IMR-90 (cell line): Measurements from ENCODE around the gene GJC2. TPM values are rescaled to one million over a fixed set of nuclear protein-coding genes. Genes with fewer than 3 reads are reported as not detected.

Experiments
- ATAC-seq: fragments of 200-7000 bp; cut with Tn5 transposase; 2 replicates; pipeline ENCODE4 v1.9.1; 2020; ENCODE audit warnings: low read depth, mild to moderate bottlenecking, moderate library complexity
- BruUV-seq: library from RNA; stranded (reverse); fragments of 400-500 nt; replicated peaks from 2 replicates; lab custom pipeline; 2021; lab: Mats Ljungman, UMichigan
- CTCF ChIA-PET: fragments of 300-600 bp; formaldehyde crosslinking; extraction: SDS; loops from one replicate; lab custom pipeline; 2021; ENCODE audit warnings: antibody characterized with exemption; lab: Yijun Ruan, JAX
- POLR2A ChIA-PET: fragments of 300-600 bp; sonication (Branson Sonifier 250); formaldehyde crosslinking; loops from one replicate; lab custom pipeline; 2022; ENCODE audit warnings: antibody characterized with exemption; ENCODE audit not compliant: unreplicated experiment; lab: Charles Lee
- DNase-seq: peaks from one replicate; pipeline ENCODE4 v3.0.0; 2013
- H2AFZ ChIP-seq: replicated peaks from 2 replicates; pipeline ENCODE3; 2013; ENCODE audit warnings: low read length, mild to moderate bottlenecking; ENCODE audit not compliant: poor library complexity
- H2AK5ac ChIP-seq: 2 replicates; pipeline ENCODE4 v1.6.1; 2013; ENCODE audit warnings: low read depth, low read length, inconsistent platforms
- H2AK9ac ChIP-seq: replicated peaks from 2 replicates; pipeline ENCODE3; 2013; ENCODE audit warnings: mild to moderate bottlenecking, low read depth, low read length, moderate library complexity; ENCODE audit not compliant: poor library complexity
- H2BK120ac ChIP-seq: 2 replicates; pipeline ENCODE4 v1.6.1; 2013; ENCODE audit warnings: low read depth, low read length, inconsistent platforms
- H2BK15ac ChIP-seq: 3 replicates; pipeline ENCODE4 v1.6.1; 2013; ENCODE audit warnings: low read depth, low read length, inconsistent platforms
- H2BK20ac ChIP-seq: 2 replicates; pipeline ENCODE4 v1.6.1; 2013; ENCODE audit warnings: low read depth, mild to moderate bottlenecking, inconsistent platforms, low read length, moderate library complexity
- H2BK5ac ChIP-seq: 2 replicates; pipeline ENCODE4 v1.6.1; 2013; ENCODE audit warnings: mild to moderate bottlenecking, low read depth, low read length, inconsistent platforms; ENCODE audit not compliant: poor library complexity, severe bottlenecking
- H3K14ac ChIP-seq: replicated peaks from 2 replicates; pipeline ENCODE4 v1.6.1; 2013; ENCODE audit warnings: low read depth, low read length, inconsistent platforms
- H3K18ac ChIP-seq: 2 replicates; pipeline ENCODE4 v1.6.1; 2013; ENCODE audit warnings: low read depth, low read length, control low read depth
- H3K23ac ChIP-seq: 2 replicates; pipeline ENCODE4 v1.6.1; 2013; ENCODE audit warnings: low read depth, low read length, inconsistent platforms
- H3K27ac ChIP-seq: 2 replicates; pipeline ENCODE4 v1.5.1; 2013; ENCODE audit warnings: mild to moderate bottlenecking, control low read depth, low read length; ENCODE audit not compliant: insufficient read depth
- H3K27me3 ChIP-seq: 2 replicates; pipeline ENCODE4 v1.6.1; 2013; ENCODE audit warnings: low read length; ENCODE audit not compliant: control insufficient read depth, insufficient read depth
- H3K36me3 ChIP-seq: 2 replicates; pipeline ENCODE4 v1.6.1; 2013; ENCODE audit warnings: low read length, mixed read lengths; ENCODE audit not compliant: control insufficient read depth, insufficient read depth
- H3K4ac ChIP-seq: 2 replicates; pipeline ENCODE4 v1.6.1; 2013; ENCODE audit warnings: low read depth, low read length, inconsistent platforms
- H3K4me1 ChIP-seq: 2 replicates; pipeline ENCODE4 v1.6.1; 2013; ENCODE audit warnings: low read length, mixed read lengths; ENCODE audit not compliant: control insufficient read depth, insufficient read depth
- H3K4me2 ChIP-seq: 2 replicates; pipeline ENCODE4 v1.6.1; 2013; ENCODE audit warnings: low read depth, mild to moderate bottlenecking, control low read depth, low read length, moderate library complexity
- H3K4me3 ChIP-seq: 2 replicates; pipeline ENCODE4 v1.5.1; 2013; ENCODE audit warnings: low read depth, mild to moderate bottlenecking, control low read depth, low read length, moderate library complexity; ENCODE audit not compliant: insufficient read depth
- H3K56ac ChIP-seq: 2 replicates; pipeline ENCODE4 v1.6.1; 2013; ENCODE audit warnings: low read length, inconsistent platforms; ENCODE audit not compliant: insufficient read depth; ENCODE audit errors: extremely low read depth
- H3K79me1 ChIP-seq, 2 experiments: 2 replicates each; pipeline ENCODE4 v1.6.1; 2013; ENCODE audit warnings: low read length in 2 of 2, inconsistent platforms in 1 of 2, low read depth in 1 of 2
- H3K9ac ChIP-seq: 2 replicates; pipeline ENCODE4 v1.6.1; 2013; ENCODE audit warnings: low read depth, low read length, control low read depth
- H3K9me1 ChIP-seq: 2 replicates; pipeline ENCODE4 v1.6.1; 2013; ENCODE audit warnings: low read length, inconsistent platforms; ENCODE audit not compliant: insufficient read depth
- H3K9me3 ChIP-seq: 2 replicates; pipeline ENCODE4 v1.6.1; 2013; ENCODE audit warnings: low read length; ENCODE audit not compliant: control insufficient read depth, insufficient read depth
- H4K20me1 ChIP-seq: 2 replicates; pipeline ENCODE4 v1.6.1; 2013; ENCODE audit warnings: low read length, inconsistent platforms; ENCODE audit not compliant: insufficient read depth
- H4K5ac ChIP-seq: 2 replicates; pipeline ENCODE4 v1.6.1; 2013; ENCODE audit warnings: mild to moderate bottlenecking, low read depth, low read length, control low read depth
- H4K8ac ChIP-seq, 2 experiments: 2 replicates each; pipeline ENCODE4 v1.6.1; 2013; ENCODE audit warnings: low read depth in 2 of 2, low read length in 2 of 2, control low read depth in 1 of 2, inconsistent platforms in 1 of 2
- H4K91ac ChIP-seq: 2 replicates; pipeline ENCODE4 v1.6.1; 2013; ENCODE audit warnings: low read depth, low read length, inconsistent platforms; ENCODE audit not compliant: insufficient read depth
- BHLHE40 ChIP-seq: fragments of 150-350 bp; IDR thresholded peaks from 2 replicates; pipeline ENCODE4 v1.6.1; 2016; ENCODE audit warnings: mild to moderate bottlenecking, low read depth, low read length
- CEBPB ChIP-seq: IDR thresholded peaks from 2 replicates; pipeline ENCODE4 v1.6.1; 2012; ENCODE audit warnings: low read depth, low read length, improper control_type of control experiment
- FOS ChIP-seq: fragments of 150-350 bp; IDR thresholded peaks from 2 replicates; pipeline ENCODE4 v1.6.1; 2016; ENCODE audit warnings: low read depth, low read length
- MAFK ChIP-seq: IDR thresholded peaks from 2 replicates; pipeline ENCODE4 v1.6.1; 2012; ENCODE audit warnings: low read depth, low read length, improper control_type of control experiment
- MXI1 ChIP-seq: IDR thresholded peaks from 2 replicates; pipeline ENCODE4 v1.6.1; 2012; ENCODE audit warnings: low read depth, mild to moderate bottlenecking, low read length, moderate library complexity, borderline replicate concordance
- RCOR1 ChIP-seq: IDR thresholded peaks from 2 replicates; pipeline ENCODE4 v1.6.1; 2012; ENCODE audit warnings: mild to moderate bottlenecking, low read length, improper control_type of control experiment; ENCODE audit not compliant: insufficient replicate concordance
- SMC3 ChIP-seq: fragments of 150-350 bp; IDR thresholded peaks from 2 replicates; pipeline ENCODE4 v1.6.1; 2016; ENCODE audit warnings: low read depth, mild to moderate bottlenecking, antibody characterized with exemption, low read length, moderate library complexity
- WGBS, 2 experiments: methylation state at CpG; one replicate each; pipeline versions ENCODE4 v1.1.5 to v1.1.7; 2013; ENCODE audit warnings: missing lambda C conversion rate in 2 of 2; ENCODE audit not compliant: insufficient read length in 1 of 2; ENCODE audit errors: extremely low coverage in 2 of 2; 5-methylcytosine and 5-hydroxymethylcytosine counted together
- dilution Hi-C: fragments of 300-500 bp; cut with HindIII; formaldehyde crosslinking; loops from one replicate; pipeline ENCODE4 v1.14.3; 2018; ENCODE audit warnings: low sequenced_read_pairs; ENCODE audit not compliant: unreplicated experiment
- in situ Hi-C: fragments of 300-500 bp; cut with MboI; formaldehyde crosslinking; loops from 3 replicates; pipeline ENCODE4 v1.14.3; 2019; ENCODE audit warnings: low sequenced_read_pairs, inconsistent platforms, mixed read lengths
- intact Hi-C: fragments of 100-400 bp; cut with micrococcal nuclease; formaldehyde crosslinking; loops from 2 replicates; pipeline ENCODE4 v1.10.0; 2022
- polyA plus RNA-seq, 3 experiments: library from polyadenylated mRNA; depleted of rRNA; stranded (reverse); fragments of >200 nt; gene quantifications; 2 replicates each; pipeline ENCODE4 v1.2.3, GENCODE V29; 2012; ENCODE audit warnings: low replicate concordance in 1 of 3
- total RNA-seq: library from RNA; depleted of rRNA; stranded (reverse); fragments of >200 nt; gene quantifications from 2 replicates; pipeline ENCODE4 v1.2.3, GENCODE V29; 2012
- TF ChIP-seq, protein P1 (sequence below): fragments of 150-350 bp; IDR thresholded peaks from 2 replicates; pipeline ENCODE4 v1.6.1; 2017; ENCODE audit warnings: mild to moderate bottlenecking, antibody characterized with exemption, low read length, low read depth

The GJC2 gene
- total and polyA plus RNA-seq, 2 of the 4 experiments (the other 2 are of a cell fraction), result 1.1 to 1.7 TPM

DNA sequence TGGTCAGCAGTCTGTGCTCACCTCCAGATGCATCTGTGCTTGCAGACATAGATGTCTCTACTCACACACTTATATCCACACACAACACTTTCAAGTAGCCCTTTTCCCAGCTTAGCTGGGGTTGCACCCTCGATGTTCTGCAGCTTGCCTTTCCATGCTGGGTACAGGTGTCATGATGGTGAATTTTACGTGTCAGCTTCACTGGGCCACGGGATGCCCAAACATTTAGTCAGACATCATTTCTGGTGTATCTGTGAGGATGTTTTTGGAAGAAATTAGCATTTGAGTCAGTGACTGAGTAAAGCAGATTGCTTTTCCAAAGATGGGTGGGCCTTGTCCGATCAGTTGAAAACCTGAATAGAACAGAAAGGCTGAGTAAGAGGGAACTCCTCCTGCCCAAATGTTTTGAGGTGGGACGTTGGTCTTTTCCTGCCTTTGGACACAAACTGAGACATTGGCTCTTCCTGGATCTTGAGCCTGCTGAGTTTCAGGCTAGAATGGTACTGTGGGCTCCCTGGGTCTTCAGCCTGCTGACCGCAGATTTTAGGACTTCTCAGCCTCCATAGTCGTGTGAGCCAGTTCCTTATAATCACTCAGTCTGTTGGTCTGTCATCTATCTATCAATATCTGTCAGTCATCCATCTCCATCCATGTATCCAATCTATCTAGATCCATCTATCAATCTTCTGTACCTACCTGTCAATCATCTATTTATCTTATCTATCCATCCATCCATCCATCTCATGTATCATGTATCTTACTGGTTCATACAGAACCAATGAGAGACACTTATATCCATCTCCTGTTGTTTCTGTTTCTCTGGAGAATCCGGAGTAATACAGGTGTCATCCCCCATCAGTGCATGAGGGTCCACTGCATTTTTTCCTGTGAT, 45.4 kb downstream of the GJC2 start:
- H3K9me3 ChIP-seq, result peaks cover 9% of the 10 kb centered on the region
- no peak overlapping the region for H3K18ac ChIP-seq
- H3K27me3 ChIP-seq, result no peaks in the 10 kb centered on the region
- no peak overlapping the region for H3K4me2 ChIP-seq
- no peak overlapping the region for H3K23ac ChIP-seq
- no peak overlapping the region for H2AK9ac ChIP-seq
- no peak overlapping the region for H2BK15ac ChIP-seq
- no peak overlapping the region for H2AK5ac ChIP-seq
- H3K36me3 ChIP-seq, result no peaks in the 10 kb centered on the region
- no peak overlapping the region for H3K4ac ChIP-seq
- ChIA-PET POLR2A (interaction anchor here (0.8 kb wide), 1 partner anchor 9 kb away, joined by 4 read pairs; no protein-coding TSS in a partner anchor), CTCF (no interaction called here)
- H2BK5ac ChIP-seq, result no peak overlapping the region
- intact Hi-C loops (no loop called here), in situ Hi-C loops (no loop called here), dilution Hi-C loops (no loop called here)
- BruUV-seq, result no TSS peak
- DNase-seq, result no peak
- H3K9ac ChIP-seq, result no peak overlapping the region
- no peak overlapping the region for H4K8ac ChIP-seq
- H3K56ac ChIP-seq, result no peak overlapping the region
- H3K79me1 ChIP-seq, result no peaks in the 10 kb centered on the region
- no peak overlapping the region for H2AFZ ChIP-seq
- no peak overlapping the region for H2BK20ac ChIP-seq
- no peaks in the 10 kb centered on the region; the same call in 1 of the 2 replicates for H3K9me1 ChIP-seq
- no peak for ATAC-seq
- H4K5ac ChIP-seq, result no peak overlapping the region
- no peak overlapping the region for H3K4me3 ChIP-seq
- H2BK120ac ChIP-seq, result no peak overlapping the region
- no peak overlapping the region for H3K27ac ChIP-seq
- no peaks in the 10 kb centered on the region for H3K4me1 ChIP-seq
- H3K14ac ChIP-seq, result no peak overlapping the region
- H4K91ac ChIP-seq, result no peak overlapping the region
- WGBS, 2 experiments, result 55% methylated on average over 3 of the region's 8 CpGs; no CpG with 5 or more reads in 1 of the 2 experiments
- TF ChIP-seq MAFK (no peak), RCOR1 (no peak), CEBPB (no peak), BHLHE40 (no peak), FOS (no peak), MXI1 (no peak), SMC3 (no peak)
- TF ChIP-seq, protein P1, sequence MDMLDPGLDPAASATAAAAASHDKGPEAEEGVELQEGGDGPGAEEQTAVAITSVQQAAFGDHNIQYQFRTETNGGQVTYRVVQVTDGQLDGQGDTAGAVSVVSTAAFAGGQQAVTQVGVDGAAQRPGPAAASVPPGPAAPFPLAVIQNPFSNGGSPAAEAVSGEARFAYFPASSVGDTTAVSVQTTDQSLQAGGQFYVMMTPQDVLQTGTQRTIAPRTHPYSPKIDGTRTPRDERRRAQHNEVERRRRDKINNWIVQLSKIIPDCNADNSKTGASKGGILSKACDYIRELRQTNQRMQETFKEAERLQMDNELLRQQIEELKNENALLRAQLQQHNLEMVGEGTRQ, result no peak
- no peaks in the 10 kb centered on the region for H4K20me1 ChIP-seq
